ENCODE data around the gene DZIP1. TPM values are rescaled to one million over a fixed set of nuclear protein-coding genes. Genes with fewer than 3 reads are reported as not detected.

Gene DZIP1
- total RNA-seq, 1 experiment from 2014 or later, result 0.17 TPM

DNA sequence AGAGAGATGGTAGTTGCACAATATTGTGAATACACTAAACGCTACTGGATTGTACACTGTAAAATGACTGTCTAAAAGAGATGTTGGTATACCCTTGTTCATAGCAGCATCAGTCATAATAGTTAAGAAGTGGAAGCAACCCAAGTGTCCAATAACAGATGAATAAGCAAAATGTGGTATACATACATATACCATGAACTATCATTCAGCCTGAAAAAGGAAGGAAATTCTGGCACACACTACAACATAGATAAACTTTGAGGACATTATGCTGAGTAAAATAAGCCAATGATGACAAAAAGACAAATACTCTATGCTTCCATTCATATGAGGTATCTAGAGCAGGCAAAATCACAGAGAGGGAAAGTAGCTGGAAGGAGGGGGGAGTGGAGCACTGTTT lies 16.0 kb downstream of the DZIP1 start:
- H3K4me2 ChIP-seq (ENCODE audit: low read length), result no peak overlapping the region
- ChIA-PET RAD21 (ENCODE audit: low non-redundant PET in 1 of 2, low total read pairs in 2 of 2, uncharacterized antibody in 2 of 2, unreplicated experiment in 2 of 2) (interaction anchor here in 1 of 2 experiments (0.7 kb wide), 1 partner anchor 33 kb away, joined by 3 read pairs; no protein-coding TSS in a partner anchor), CTCF (no interaction called here), POLR2A (no interaction called here)
- DNase-seq (ENCODE audit: low read depth, low spot score), result no peak
- H3K27me3 ChIP-seq (ENCODE audit: insufficient read depth, low read length), result no peaks in the 10 kb centered on the region
- ATAC-seq, result no peak
- intact Hi-C loops (cut with micrococcal nuclease), result loop anchor here (10.0 kb wide), 1 partner anchor 586 kb away; no protein-coding TSS in a partner anchor
- no TSS peak for BruUV-seq (replicated peaks)
- H3K9me2 ChIP-seq (ENCODE audit: insufficient read depth), result no peaks in the 10 kb centered on the region
- H3K36me3 ChIP-seq (ENCODE audit: control insufficient read depth in 1 of 2, insufficient read depth in 2 of 2, low read length in 2 of 2), result no peaks in the 10 kb centered on the region
- H3K79me2 ChIP-seq (ENCODE audit: insufficient read depth, low read length), result no peaks in the 10 kb centered on the region
- no peak overlapping the region for H2AFZ ChIP-seq (ENCODE audit: low read depth, low read length, poor library complexity, severe bottlenecking)
- H3K27ac ChIP-seq (ENCODE audit: low read depth, low read length), result no peak overlapping the region
- TF ChIP-seq, protein P1, sequence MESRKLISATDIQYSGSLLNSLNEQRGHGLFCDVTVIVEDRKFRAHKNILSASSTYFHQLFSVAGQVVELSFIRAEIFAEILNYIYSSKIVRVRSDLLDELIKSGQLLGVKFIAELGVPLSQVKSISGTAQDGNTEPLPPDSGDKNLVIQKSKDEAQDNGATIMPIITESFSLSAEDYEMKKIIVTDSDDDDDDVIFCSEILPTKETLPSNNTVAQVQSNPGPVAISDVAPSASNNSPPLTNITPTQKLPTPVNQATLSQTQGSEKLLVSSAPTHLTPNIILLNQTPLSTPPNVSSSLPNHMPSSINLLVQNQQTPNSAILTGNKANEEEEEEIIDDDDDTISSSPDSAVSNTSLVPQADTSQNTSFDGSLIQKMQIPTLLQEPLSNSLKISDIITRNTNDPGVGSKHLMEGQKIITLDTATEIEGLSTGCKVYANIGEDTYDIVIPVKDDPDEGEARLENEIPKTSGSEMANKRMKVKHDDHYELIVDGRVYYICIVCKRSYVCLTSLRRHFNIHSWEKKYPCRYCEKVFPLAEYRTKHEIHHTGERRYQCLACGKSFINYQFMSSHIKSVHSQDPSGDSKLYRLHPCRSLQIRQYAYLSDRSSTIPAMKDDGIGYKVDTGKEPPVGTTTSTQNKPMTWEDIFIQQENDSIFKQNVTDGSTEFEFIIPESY (IDR thresholded peaks at IDR 0.05; ENCODE audit: extremely low read depth, insufficient replicate concordance, low read length), result no peak
- TF ChIP-seq SRF (IDR thresholded peaks at IDR 0.05; ENCODE audit: low read depth) (no peak), YY1 (IDR thresholded peaks at IDR 0.05; ENCODE audit: extremely low read depth, insufficient replicate concordance, low read depth, low read length) (no peak), EGR1 (IDR thresholded peaks at IDR 0.05; ENCODE audit: low read depth) (no peak), EZH2phosphoT487 (IDR thresholded peaks at IDR 0.05; ENCODE audit: borderline replicate concordance) (no peak), CEBPB (IDR thresholded peaks at IDR 0.05; ENCODE audit: low read depth) (no peak)
- H3K9me3 ChIP-seq (ENCODE audit: control insufficient read depth in 1 of 2, insufficient read depth in 1 of 2, low read depth in 1 of 2, low read length in 2 of 2), result no peaks in the 10 kb centered on the region
- no peaks in the 10 kb centered on the region for H3K4me1 ChIP-seq (ENCODE audit: control insufficient read depth in 1 of 2, insufficient read depth in 2 of 2, low read length in 2 of 2)
- no peak overlapping the region for H3K4me3 ChIP-seq (replicated peaks in 1 of 2; ENCODE audit: low read depth in 1 of 2, low read length in 2 of 2)
- no peak overlapping the region for H3K9ac ChIP-seq (ENCODE audit: low read length)
- no peaks in the 10 kb centered on the region for H4K20me1 ChIP-seq (ENCODE audit: insufficient read depth)

- Histone ChIP-seq H4K20me1 (ENCODE audit: insufficient read depth) (no peaks in the 10 kb centered on the region), H3K9me2 (ENCODE audit: insufficient read depth) (no peaks in the 10 kb centered on the region), H3K4me2 (ENCODE audit: low read length) (no peak overlapping the region), H3K36me3 (ENCODE audit: control insufficient read depth in 1 of 2, insufficient read depth in 2 of 2, low read length in 2 of 2) (no peaks in the 10 kb centered on the region), H2AFZ (ENCODE audit: low read depth, low read length, poor library complexity, severe bottlenecking) (no peak overlapping the region), H3K9ac (ENCODE audit: low read length) (no peak overlapping the region), H3K27ac (ENCODE audit: low read depth, low read length) (no peak overlapping the region), H3K4me3 (replicated peaks in 1 of 2; ENCODE audit: low read depth in 1 of 2, low read length in 2 of 2) (no peak overlapping the region), H3K27me3 (ENCODE audit: insufficient read depth, low read length) (no peaks in the 10 kb centered on the region), H3K4me1 (ENCODE audit: control insufficient read depth in 1 of 2, insufficient read depth in 2 of 2, low read length in 2 of 2) (no peaks in the 10 kb centered on the region), H3K79me2 (ENCODE audit: insufficient read depth, low read length) (no peaks in the 10 kb centered on the region), H3K9me3 (ENCODE audit: control insufficient read depth in 1 of 2, insufficient read depth in 1 of 2, low read depth in 1 of 2, low read length in 2 of 2) (no peaks in the 10 kb centered on the region)
- intact Hi-C loops (cut with micrococcal nuclease), result loop anchor here (10.0 kb wide), 1 partner anchor 587 kb away; no protein-coding TSS in a partner anchor
- RAD21 ChIA-PET (ENCODE audit: low non-redundant PET in 1 of 2, low total read pairs in 2 of 2, uncharacterized antibody in 2 of 2, unreplicated experiment in 2 of 2), result no interaction called here
- POLR2A ChIA-PET, result no interaction called here
- DNase-seq (ENCODE audit: low read depth, low spot score) (no peak), ATAC-seq (no peak)
- CTCF ChIA-PET, result interaction anchor here (2.3 to 4.1 kb wide), 2 partner anchors 33 to 206 kb away, joined by 9 to 85 read pairs; no protein-coding TSS in a partner anchor
- BruUV-seq (replicated peaks), result no TSS peak
- no peak for TF ChIP-seq REST (IDR thresholded peaks at IDR 0.05; ENCODE audit: low read depth)
- no peak for TF ChIP-seq YY1 (IDR thresholded peaks at IDR 0.05; ENCODE audit: extremely low read depth, insufficient replicate concordance, low read depth, low read length)
- no peak for TF ChIP-seq SIN3A (IDR thresholded peaks at IDR 0.05; ENCODE audit: low read depth)
- no peak for TF ChIP-seq EZH2phosphoT487 (IDR thresholded peaks at IDR 0.05; ENCODE audit: borderline replicate concordance)
- no peak for TF ChIP-seq EGR1 (IDR thresholded peaks at IDR 0.05; ENCODE audit: low read depth)
- TF ChIP-seq ELF1 (IDR thresholded peaks at IDR 0.05; ENCODE audit: borderline replicate concordance, low read depth), result no peak
- no peak for TF ChIP-seq EZH2 (IDR thresholded peaks at IDR 0.05)
- TF ChIP-seq SP1 (IDR thresholded peaks at IDR 0.05; ENCODE audit: low read depth), result no peak
- TF ChIP-seq, protein P2, sequence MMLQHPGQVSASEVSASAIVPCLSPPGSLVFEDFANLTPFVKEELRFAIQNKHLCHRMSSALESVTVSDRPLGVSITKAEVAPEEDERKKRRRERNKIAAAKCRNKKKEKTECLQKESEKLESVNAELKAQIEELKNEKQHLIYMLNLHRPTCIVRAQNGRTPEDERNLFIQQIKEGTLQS (IDR thresholded peaks at IDR 0.05), result no peak
Measured at GRCh38 chr13:95627590-95627989, 16.9 kb downstream of the DZIP1 start.

Measured in HCT116 (cell line).